ENCODE results near the gene PIGBOS1. TPM values are rescaled to one million over a fixed set of nuclear protein-coding genes. Genes with fewer than 3 reads are reported as not detected.
A peak's percentile ranks its signal among the peaks of the same experiment; 100 is the strongest.

Gene PIGBOS1
- total RNA-seq, 1 experiment from 2014 or later = 8.6 TPM

- peaks cover 27% of the 10 kb centered on the region for H3K4me1 ChIP-seq (ENCODE audit: insufficient read depth, low read length)
- DNase-seq (no peak), ATAC-seq (no peak)
- ChIA-PET CTCF (no interaction called here), POLR2A (ENCODE audit: unreplicated experiment) (no interaction called here)
- no peak overlapping the region for H3K4me2 ChIP-seq (ENCODE audit: low read length)
- H3K9me3 ChIP-seq (ENCODE audit: low read length) = no peaks in the 10 kb centered on the region
- no peaks in the 10 kb centered on the region for H3K27me3 ChIP-seq (ENCODE audit: low read length)
- no peaks in the 10 kb centered on the region for H3K9me2 ChIP-seq (replicated peaks; ENCODE audit: low read length)
- H3K79me2 ChIP-seq (ENCODE audit: low read length) = no peaks in the 10 kb centered on the region; the same call in none of the 2 replicates
- no peaks in the 10 kb centered on the region for H3F3A ChIP-seq (ENCODE audit: low read length, unreplicated experiment)
- no peaks in the 10 kb centered on the region for H4K20me1 ChIP-seq (ENCODE audit: low read length)
- intact Hi-C loops (cut with micrococcal nuclease) = no loop called here
- TF ChIP-seq EZH2 (IDR thresholded peaks at IDR 0.05; ENCODE audit: low read length, unreplicated experiment) = no peak
- TF ChIP-seq CTCF (conservative IDR thresholded peaks at IDR 0.05; ENCODE audit: low read depth, low read length) = no peak
- no peak for TF ChIP-seq EZH2phosphoT487 (IDR thresholded peaks at IDR 0.05; ENCODE audit: borderline replicate concordance, low read length)
- no TSS peak for BruUV-seq (replicated peaks)
- no peak overlapping the region for H2AFZ ChIP-seq (ENCODE audit: low read length)
- no peak overlapping the region for H3K9ac ChIP-seq (ENCODE audit: low read length)
- no peaks in the 10 kb centered on the region for H3K36me3 ChIP-seq (ENCODE audit: low read depth, low read length)
- H3K27ac ChIP-seq (ENCODE audit: low read length) = no peak overlapping the region
- H3K4me3 ChIP-seq (ENCODE audit: low read length) = no peak overlapping the region
Measured at GRCh38 chr15:55284426-55284825, 34.5 kb downstream of the PIGBOS1 start.

- Histone ChIP-seq H3K36me3 (ENCODE audit: low read depth, low read length) (no peaks in the 10 kb centered on the region), H3K4me2 (ENCODE audit: low read length) (no peak overlapping the region), H3K79me2 (ENCODE audit: low read length) (no peaks in the 10 kb centered on the region; the same call in none of the 2 replicates), H2AFZ (ENCODE audit: low read length) (no peak overlapping the region), H3K4me3 (ENCODE audit: low read length) (no peak overlapping the region), H3F3A (ENCODE audit: low read length, unreplicated experiment) (no peaks in the 10 kb centered on the region), H3K9ac (ENCODE audit: low read length) (no peak overlapping the region), H3K9me2 (replicated peaks; ENCODE audit: low read length) (no peaks in the 10 kb centered on the region), H3K4me1 (ENCODE audit: insufficient read depth, low read length) (peaks cover 26% of the 10 kb centered on the region), H3K27me3 (ENCODE audit: low read length) (no peaks in the 10 kb centered on the region), H4K20me1 (ENCODE audit: low read length) (no peaks in the 10 kb centered on the region), H3K9me3 (ENCODE audit: low read length) (no peaks in the 10 kb centered on the region), H3K27ac (ENCODE audit: low read length) (no peak overlapping the region)
- no TSS peak for BruUV-seq (replicated peaks)
- intact Hi-C loops (cut with micrococcal nuclease) = no loop called here
- ATAC-seq (no peak), DNase-seq (no peak)
- no peak for TF ChIP-seq EZH2 (IDR thresholded peaks at IDR 0.05; ENCODE audit: low read length, unreplicated experiment)
- TF ChIP-seq CTCF (conservative IDR thresholded peaks at IDR 0.05; ENCODE audit: low read depth, low read length) = no peak
- no peak for TF ChIP-seq EZH2phosphoT487 (IDR thresholded peaks at IDR 0.05; ENCODE audit: borderline replicate concordance, low read length)
- CTCF ChIA-PET = no interaction called here
- POLR2A ChIA-PET (ENCODE audit: unreplicated experiment) = no interaction called here
Measured at GRCh38 chr15:55283379-55284147, 35.4 kb downstream of the PIGBOS1 start.

- no peaks in the 10 kb centered on the region for H3F3A ChIP-seq (ENCODE audit: low read length, unreplicated experiment)
- CTCF ChIA-PET = no interaction called here
- H3K9me2 ChIP-seq (replicated peaks; ENCODE audit: low read length) = no peaks in the 10 kb centered on the region
- H2AFZ ChIP-seq (ENCODE audit: low read length) = no peak overlapping the region
- ATAC-seq (peak; percentile 63), DNase-seq (peak; percentile 43)
- TF ChIP-seq CTCF (conservative IDR thresholded peaks at IDR 0.05; ENCODE audit: low read depth, low read length) (no peak), EZH2phosphoT487 (IDR thresholded peaks at IDR 0.05; ENCODE audit: borderline replicate concordance, low read length) (no peak), EZH2 (IDR thresholded peaks at IDR 0.05; ENCODE audit: low read length, unreplicated experiment) (no peak)
- H3K4me2 ChIP-seq (ENCODE audit: low read length) = no peak overlapping the region
- intact Hi-C loops (cut with micrococcal nuclease) = no loop called here
- H3K79me2 ChIP-seq (ENCODE audit: low read length) = no peaks in the 10 kb centered on the region; the same call in 1 of the 2 replicates
- H4K20me1 ChIP-seq (ENCODE audit: low read length) = no peaks in the 10 kb centered on the region
- H3K9ac ChIP-seq (ENCODE audit: low read length) = no peak overlapping the region
- no TSS peak for BruUV-seq (replicated peaks)
- POLR2A ChIA-PET (ENCODE audit: unreplicated experiment) = no interaction called here
- no peaks in the 10 kb centered on the region for H3K27me3 ChIP-seq (ENCODE audit: low read length)
- peaks cover 23% of the 10 kb centered on the region for H3K4me1 ChIP-seq (ENCODE audit: insufficient read depth, low read length)
- no peaks in the 10 kb centered on the region for H3K9me3 ChIP-seq (ENCODE audit: low read length)
- no peaks in the 10 kb centered on the region for H3K36me3 ChIP-seq (ENCODE audit: low read depth, low read length)
- H3K27ac ChIP-seq (ENCODE audit: low read length) = no peak overlapping the region
- no peak overlapping the region for H3K4me3 ChIP-seq (ENCODE audit: low read length)
Measured at GRCh38 chr15:55282284-55282833, 36.6 kb downstream of the PIGBOS1 start.
